ENCODE results near the gene RYR1.

The RYR1 gene

DNA sequence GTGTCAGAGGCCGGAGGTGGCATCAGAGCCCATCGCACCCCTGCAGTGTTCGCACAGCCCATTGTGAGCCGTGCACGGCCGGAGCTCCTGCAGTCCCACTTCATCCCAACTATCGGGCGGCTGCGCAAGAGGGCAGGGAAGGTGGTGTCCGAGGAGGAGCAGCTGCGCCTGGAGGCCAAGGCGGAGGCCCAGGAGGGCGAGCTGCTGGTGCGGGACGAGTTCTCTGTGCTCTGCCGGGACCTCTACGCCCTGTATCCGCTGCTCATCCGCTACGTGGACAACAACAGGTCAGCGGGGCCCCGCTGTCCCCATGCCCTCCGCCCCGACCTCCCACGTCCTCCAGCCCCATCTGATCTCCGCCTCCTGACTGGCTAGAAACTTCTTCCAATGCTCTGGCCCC, 85.7 kb downstream of the RYR1 start:
- no peak for DNase-seq

DNA sequence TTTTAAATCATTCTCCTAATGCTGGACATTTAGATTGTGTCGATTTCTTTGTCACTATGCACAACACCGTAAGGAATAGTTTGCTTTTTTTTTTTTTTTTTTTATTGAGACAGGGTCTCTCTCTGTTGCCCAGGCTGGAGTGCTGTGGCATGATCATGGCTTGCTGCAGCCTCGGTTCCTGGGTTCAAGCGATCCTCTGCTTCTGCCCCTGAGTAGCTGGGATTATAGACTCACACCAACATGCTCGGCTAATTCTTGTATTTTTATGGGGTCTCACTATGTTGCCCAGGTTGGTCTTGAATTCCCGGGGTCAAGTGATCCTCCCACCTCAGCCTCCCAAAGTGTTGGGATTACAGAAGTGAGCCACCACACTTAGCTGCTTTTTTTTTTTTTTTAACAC, 86.5 kb downstream of the RYR1 start:
- no peak for DNase-seq

GRCh38 chr19:38522915-38523314, 89.4 kb downstream of the RYR1 start:
- no peak for DNase-seq

DNA sequence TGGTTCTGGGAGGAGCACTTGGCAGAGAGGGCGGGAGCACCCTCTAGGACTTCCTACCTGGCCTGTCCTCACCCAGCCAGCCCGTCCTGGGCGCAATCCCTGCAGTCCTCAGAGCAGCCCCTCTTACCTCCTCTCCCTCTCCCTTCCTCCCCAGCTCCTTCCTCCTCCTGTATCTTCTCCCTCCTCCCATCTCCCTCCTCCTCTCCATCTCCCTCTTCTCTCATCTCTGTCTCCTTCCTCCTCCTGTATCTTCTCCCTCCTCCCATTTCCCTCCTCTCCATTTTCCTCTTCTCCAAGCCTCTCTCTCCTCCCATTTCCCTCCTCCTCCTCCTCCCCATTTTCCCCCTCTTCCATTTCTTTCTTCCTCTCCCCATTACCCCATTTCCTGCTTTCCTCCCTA, 89.8 kb downstream of the RYR1 start:
- DNase-seq = no peak

DNA sequence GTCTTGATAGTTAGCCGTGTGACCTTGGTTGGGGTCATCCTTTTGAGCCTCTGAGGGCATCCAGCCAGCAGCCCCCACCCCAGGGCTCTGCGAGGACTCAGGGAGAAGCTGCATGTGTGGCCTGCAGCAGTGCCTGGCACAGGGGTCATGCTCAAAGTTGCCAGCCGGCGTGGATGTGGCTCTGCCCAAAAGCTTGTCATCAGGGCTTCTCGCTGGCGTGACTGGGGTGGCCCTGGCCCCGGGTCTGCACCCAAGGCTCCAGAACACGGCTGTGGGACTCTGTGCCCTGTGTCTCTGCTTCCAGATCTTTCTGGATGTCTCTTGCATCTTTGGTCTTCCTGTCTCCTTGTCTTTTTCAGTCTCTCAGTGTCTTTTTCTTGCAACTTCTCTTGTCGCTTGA, 90.9 kb downstream of the RYR1 start:
- no peak for DNase-seq

DNA sequence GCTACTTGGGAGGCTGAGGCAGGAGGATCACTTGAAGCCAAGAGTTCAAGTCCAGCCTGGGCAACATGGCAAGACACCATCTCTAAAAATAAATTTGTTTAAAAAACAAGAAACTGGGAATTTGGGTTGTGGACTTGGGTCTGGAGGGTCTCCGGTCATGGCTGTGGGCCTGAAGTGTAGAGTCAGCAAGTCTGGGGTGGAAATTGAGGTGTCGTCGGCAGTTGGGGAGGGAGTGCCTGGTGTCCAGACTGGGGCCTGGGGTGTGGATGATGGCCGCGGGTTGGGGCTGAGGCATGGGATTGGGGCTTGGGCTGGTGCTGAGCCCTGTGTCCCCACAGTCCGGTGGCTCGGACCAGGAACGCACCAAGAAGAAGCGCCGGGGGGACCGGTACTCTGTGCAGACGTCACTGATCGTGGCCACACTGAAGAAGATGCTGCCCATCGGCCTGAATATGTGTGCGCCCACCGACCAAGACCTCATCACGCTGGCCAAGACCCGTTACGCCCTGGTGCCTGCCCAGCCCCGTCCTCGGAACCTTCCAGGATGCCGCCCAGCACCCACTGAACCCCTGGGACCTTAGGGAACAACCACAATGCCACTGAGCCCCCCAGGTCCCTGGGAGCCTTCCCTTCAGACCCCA, 91.6 kb downstream of the RYR1 start:
- no peak for DNase-seq

DNA sequence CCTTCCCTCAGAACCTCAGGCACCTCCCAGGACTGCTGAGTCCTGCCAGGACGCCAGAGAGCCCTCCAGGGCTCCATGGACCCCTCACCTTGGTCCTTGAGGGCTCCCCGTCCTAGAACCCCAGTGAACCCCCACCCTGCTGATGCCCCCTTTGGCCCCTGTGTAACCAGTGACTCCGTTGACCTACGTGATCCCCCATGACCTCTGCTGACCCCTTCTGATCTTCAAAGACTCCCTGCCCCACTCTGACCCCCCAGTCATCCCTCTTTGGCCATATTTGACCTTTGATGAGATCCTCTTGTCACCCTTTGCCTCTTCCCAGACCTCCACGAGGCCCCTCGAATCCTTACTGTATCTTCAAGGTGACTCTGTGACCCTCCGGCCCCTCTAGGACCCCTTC, 92.9 kb downstream of the RYR1 start:
- no peak for DNase-seq

GRCh38 chr19:38527466-38528136, 94.1 kb downstream of the RYR1 start:
- DNase-seq = peak; percentile 29

- DNase-seq = no peak
These were observed 94.8 kb downstream of the RYR1 start for GRCh38 chr19:38528213-38528755.

DNA sequence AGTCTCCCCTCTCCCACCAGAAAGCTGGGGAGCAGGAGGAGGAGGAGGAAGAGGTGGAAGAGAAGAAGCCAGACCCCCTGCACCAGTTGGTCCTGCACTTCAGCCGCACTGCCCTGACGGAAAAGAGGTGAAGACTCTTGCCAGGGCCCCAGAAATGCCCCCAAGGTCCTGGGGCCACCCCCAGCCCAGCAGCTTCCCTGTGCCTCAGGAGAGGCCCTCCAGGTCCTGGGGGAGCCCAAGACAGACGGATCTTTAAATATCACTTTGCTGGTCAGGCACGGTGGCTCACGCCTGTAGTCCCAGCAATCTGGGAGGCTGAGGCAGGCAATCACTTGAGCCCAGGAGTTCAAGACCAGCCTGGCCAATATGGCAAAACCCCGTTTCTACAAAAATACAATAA, 95.4 kb downstream of the RYR1 start:
- no peak for DNase-seq

DNA sequence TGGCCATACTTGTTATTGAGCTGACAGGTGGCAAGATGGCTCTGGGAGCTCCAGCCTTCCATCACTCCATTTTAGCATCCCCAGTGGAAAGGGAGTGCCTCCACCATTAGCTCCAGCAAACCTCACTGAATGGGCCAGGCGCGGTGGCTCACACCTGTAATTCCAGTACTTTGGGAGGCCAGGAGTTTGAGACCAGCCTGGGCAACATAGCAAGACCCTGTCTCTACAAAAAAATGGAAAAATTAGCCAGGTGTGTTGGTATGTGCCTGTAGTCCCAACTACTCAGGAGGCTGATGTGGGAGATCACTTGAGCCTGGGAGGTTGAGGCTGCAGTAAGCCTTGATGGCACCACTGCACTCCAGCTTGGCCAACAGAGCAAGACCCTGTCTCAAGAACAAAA, 98.0 kb downstream of the RYR1 start:
- no peak for DNase-seq

GRCh38 chr19:38532939-38533338, 99.4 kb downstream of the RYR1 start:
- no peak for DNase-seq

DNA sequence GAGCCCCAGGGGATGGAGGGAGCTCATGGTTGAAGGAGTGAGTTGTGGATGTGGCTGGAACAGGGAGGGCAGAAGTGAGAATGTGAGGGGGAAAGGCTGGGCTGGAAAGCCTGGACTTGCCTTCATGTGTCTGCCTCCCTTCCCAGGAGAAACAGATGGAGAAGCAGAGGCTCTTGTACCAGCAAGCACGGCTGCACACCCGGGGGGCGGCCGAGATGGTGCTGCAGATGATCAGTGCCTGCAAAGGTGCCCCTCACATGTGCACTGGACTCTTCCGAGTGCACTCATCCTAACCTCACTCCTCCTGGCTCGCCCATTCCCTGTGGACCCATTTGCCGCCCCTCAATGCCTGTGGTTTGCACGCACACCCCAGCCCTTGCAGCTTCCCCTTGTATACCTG, 101.1 kb downstream of the RYR1 start:
- DNase-seq = no peak

DNA sequence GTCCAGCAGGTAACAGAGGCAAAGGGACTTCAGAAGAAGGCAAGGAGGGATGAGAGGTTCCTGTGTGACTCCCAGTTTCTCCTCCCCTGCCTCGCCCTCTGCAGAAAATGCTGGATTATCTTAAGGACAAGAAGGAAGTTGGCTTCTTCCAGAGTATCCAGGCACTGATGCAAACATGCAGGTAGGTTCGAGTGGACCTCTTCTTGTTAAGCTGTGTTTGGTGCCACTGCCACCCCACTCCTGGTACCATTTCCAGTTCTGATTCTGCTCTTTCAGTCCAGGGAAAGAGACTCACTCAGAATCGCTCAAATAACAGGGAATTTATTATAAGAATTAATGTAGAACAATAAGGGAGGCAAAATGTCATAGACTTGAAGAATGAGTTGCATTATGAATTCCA, 101.7 kb downstream of the RYR1 start:
- DNase-seq = no peak

- DNase-seq = no peak
These were observed 103.8 kb downstream of the RYR1 start for GRCh38 chr19:38537071-38537936.

- no peak for DNase-seq
These were observed 104.9 kb downstream of the RYR1 start for GRCh38 chr19:38538386-38538785.

GRCh38 chr19:38538793-38539528, 105.5 kb downstream of the RYR1 start:
- peak; percentile 60 for DNase-seq

GRCh38 chr19:38539751-38540150, 106.3 kb downstream of the RYR1 start:
- no peak for DNase-seq

GRCh38 chr19:38542040-38542439, 108.5 kb downstream of the RYR1 start:
- no peak for DNase-seq

- no peak for DNase-seq
These were observed 109.9 kb downstream of the RYR1 start for GRCh38 chr19:38543286-38543806.

DNA sequence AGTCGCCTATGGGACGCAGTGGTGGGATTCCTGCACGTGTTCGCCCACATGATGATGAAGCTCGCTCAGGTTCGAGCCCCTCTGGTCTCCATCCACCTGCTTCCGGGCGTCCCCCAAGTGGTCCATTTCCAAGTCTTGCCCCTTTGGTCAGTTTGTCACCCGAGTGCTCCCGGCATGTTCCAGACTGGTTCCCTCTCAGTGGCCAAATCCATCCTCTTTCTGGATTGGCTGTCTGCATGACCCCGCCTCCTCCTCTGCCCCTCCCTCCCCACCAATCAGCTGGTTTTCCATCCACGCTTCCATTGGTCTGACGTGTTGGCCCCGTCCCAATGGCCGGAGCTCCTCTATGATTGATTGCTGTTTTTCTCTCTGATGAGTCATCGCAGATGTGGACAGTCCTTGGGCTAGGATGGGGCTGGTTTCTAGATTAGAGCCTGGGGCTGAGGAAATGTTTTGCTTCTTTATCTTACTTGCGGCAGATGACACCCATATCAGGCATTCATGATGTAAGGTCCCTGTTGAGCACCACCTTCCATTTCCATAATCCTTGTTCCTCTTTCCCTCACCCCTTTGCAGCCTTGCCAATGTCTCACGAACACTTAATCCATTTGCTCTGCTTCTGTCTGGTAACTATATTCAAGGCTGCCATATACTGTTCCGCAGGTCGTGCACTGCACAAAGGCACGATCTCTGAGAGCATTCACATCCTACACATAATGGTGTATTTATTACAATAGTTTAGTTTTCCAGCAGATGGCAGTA, 110.5 kb downstream of the RYR1 start:
- DNase-seq = peak; percentile 52
